Activated CD4-positive, alpha-beta T cell treated with anti-CD3 and anti-CD28 coated beads, Interleukin-2, amount 10 ng/mL, durations not matched to agents 24 days and 14 days (primary cell): Measurements from ENCODE around the gene RANBP10. TPM values are rescaled to one million over a fixed set of nuclear protein-coding genes. Genes with fewer than 3 reads are reported as not detected.

Source experiments
- DNase-seq: peaks from one replicate; pipeline ENCODE4 v3.0.0; 2022
- H3K27ac Mint-ChIP-seq: one replicate; pipeline ENCODE4 v1.8.0; 2022; ENCODE audit warnings: mild to moderate bottlenecking, mixed read lengths
- H3K27me3 Mint-ChIP-seq: one replicate; pipeline ENCODE4 v1.8.0; 2022; ENCODE audit warnings: mixed read lengths
- H3K36me3 Mint-ChIP-seq: one replicate; pipeline ENCODE4 v1.8.0; 2022; ENCODE audit warnings: low read depth, mild to moderate bottlenecking, mixed read lengths
- H3K4me1 Mint-ChIP-seq: one replicate; pipeline ENCODE4 v1.8.0; 2021; ENCODE audit warnings: mixed read lengths
- H3K4me3 Mint-ChIP-seq: one replicate; pipeline ENCODE4 v1.8.0; 2022; ENCODE audit warnings: mild to moderate bottlenecking, moderate library complexity, mixed read lengths
- H3K9me3 Mint-ChIP-seq: one replicate; pipeline ENCODE4 v1.8.0; 2021; ENCODE audit warnings: mixed read lengths
- intact Hi-C: fragments of 100-400 bp; cut with micrococcal nuclease; formaldehyde crosslinking; loops from one replicate; pipeline ENCODE4 v1.15.1; 2023
- total RNA-seq: library from RNA; stranded (reverse); gene quantifications from 2 replicates; pipeline ENCODE4 v1.2.3, GENCODE V29; 2022

Gene RANBP10
- total RNA-seq, 1 donor from 2014 or later, result 18.6 TPM

DNA sequence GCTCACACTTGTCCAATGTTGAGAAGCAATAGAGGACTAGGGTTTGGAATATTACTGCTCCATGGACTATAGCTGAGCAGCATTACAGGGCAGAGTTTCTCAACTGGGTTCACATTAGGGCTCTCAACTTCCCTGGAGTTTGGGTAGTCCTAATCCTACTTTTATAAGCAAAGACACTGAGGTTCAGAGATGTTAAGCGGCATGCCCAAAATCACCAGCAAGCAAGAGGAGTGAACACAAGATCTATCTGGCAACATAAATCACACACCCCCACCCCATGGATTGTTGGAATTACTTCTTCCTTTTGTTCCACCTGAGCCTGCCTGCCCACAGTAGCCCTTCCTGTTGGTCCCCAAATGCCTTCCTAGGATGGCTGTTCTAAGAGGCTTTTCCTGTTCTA is 5.5 kb upstream of the RANBP10 start:
- H3K27me3 Mint-ChIP-seq, result peaks cover 2% of the 10 kb centered on the region
- H3K36me3 Mint-ChIP-seq, result no peaks in the 10 kb centered on the region
- H3K4me1 Mint-ChIP-seq, result peaks cover 11% of the 10 kb centered on the region
- DNase-seq, result no peak
- no peaks in the 10 kb centered on the region for H3K9me3 Mint-ChIP-seq
- no peak overlapping the region for H3K4me3 Mint-ChIP-seq
- intact Hi-C loops, result no loop called here
- no peak overlapping the region for H3K27ac Mint-ChIP-seq

DNA sequence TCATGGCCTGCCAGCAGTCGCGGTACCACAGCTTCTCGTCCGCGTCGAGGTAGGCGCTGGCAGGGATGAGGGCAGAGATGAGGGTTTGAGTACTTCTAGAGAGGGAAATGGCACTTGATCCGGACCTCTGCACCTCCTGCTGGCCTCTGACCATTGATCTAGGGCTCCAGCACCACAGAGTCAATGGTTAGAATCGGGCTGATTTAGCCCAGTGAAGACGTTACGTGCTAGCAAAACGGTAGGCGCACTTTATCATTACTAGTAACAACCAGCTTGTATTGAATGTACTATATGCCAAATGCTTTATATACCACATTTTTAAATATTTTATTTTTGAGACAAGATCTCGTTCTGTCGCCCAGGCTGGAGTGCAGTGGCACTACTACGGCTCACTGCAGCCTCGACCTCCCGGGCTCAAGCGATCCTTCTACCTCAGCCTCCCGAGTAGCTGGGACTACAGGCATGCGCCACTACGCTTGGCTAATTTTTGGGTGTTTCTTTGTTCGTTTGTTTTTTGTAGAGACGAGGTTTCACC is 855 bp upstream of the RANBP10 start:
- peaks cover 31% of the 10 kb centered on the region for H3K4me1 Mint-ChIP-seq
- H3K36me3 Mint-ChIP-seq, result peaks cover 23% of the 10 kb centered on the region
- intact Hi-C loops, result loop anchor here (5.0 to 10.0 kb wide), 4 partner anchors 130 to 1038 kb away; partner anchors contain the start of genes AGRP, ATP6V0D1, PSMB10 and RIPOR1
- H3K9me3 Mint-ChIP-seq, result no peaks in the 10 kb centered on the region
- peak overlapping the region; percentile 97 for H3K27ac Mint-ChIP-seq
- H3K4me3 Mint-ChIP-seq, result peak overlapping the region; percentile 97
- peaks cover 2% of the 10 kb centered on the region for H3K27me3 Mint-ChIP-seq
- no peak for DNase-seq

DNA sequence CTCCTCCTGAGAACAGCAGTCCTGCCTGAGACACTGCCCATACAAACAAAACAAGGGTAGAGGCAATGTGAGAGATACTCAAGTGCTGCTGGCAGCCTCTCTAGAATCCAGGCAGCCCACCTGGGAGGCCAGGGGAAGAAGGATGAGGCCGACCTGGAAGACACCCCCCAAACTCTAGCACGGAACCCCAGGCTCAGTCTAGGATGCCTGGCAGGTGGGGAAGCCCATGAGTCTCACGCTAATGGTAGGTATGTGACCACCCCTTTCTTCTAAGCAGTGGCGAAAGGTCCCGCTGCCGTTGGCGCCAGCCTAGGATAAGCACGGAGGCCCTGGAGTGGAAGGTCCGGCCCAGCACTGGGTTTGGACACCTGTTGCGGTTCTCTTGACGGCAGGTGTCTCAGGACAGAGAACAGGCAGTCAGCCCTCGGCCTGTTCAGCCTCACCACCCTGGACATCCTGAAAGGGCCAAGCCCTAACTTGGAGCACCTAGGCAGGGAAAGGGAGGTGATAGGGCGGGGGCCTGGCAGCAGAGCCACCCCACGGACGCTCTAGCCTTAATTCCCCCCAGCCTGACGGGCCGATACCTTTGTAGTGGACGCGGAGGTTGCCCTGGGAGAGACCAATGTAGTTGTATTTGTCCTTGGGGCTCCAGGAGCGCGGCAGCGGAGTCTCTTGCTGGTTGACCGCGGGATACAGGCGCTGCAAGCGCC is 487 bp downstream of the RANBP10 start:
- Mint-ChIP-seq H3K27ac (peak overlapping the region; percentile 97), H3K4me1 (peaks cover 44% of the 10 kb centered on the region)
- intact Hi-C loops, result loop anchor here (1.0 to 10.0 kb wide), 12 partner anchors 27 to 1039 kb away; partner anchors contain the start of genes ACD, AGRP, ATP6V0D1 and CTCF

DNA sequence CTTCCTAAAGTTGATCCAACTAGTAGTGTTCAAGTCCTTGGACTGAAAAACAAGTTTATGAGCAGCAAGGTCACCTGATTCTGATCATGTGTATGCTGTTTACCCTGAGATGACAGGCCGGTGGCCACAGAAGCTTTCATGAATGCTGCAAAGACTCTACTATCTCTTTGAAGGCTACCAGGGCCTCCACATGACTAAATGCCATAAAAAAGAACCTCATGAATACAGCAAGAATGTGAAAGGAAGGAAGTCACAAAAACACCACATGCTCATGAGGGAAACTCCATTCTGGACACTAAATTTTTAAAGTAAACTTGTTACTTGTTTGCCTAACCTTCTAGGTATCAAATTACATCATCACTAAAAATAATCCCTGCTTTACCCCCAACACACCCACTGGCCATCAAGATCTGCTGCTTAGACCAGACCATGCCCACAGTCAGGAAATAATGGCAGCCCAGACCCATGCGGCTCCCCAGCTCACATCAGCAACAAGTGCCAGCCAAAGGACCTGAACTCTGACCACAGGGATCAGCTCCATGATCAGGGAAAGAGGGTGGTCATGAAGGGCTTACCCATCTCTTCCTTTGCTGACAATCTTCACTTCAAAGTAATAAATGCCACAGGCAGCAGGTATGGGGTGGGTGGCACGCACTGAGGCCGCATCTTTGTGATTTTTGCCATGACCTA is 1.4 kb downstream of the RANBP10 start:
- H3K4me3 Mint-ChIP-seq, result peak overlapping the region; percentile 97
- intact Hi-C loops, result loop anchor here (5.0 to 10.0 kb wide), 4 partner anchors 132 to 1040 kb away; partner anchors contain the start of genes AGRP, ATP6V0D1, PSMB10 and RIPOR1
- peaks cover 53% of the 10 kb centered on the region for H3K4me1 Mint-ChIP-seq
- DNase-seq, result peak; percentile 66
- peak overlapping the region; percentile 97 for H3K27ac Mint-ChIP-seq
- peaks cover 42% of the 10 kb centered on the region for H3K36me3 Mint-ChIP-seq
- no peaks in the 10 kb centered on the region for H3K27me3 Mint-ChIP-seq
- no peaks in the 10 kb centered on the region for H3K9me3 Mint-ChIP-seq

More for the DNA sequence above, 487 bp downstream of the RANBP10 start:
- H3K9me3 Mint-ChIP-seq, result no peaks in the 10 kb centered on the region
- peak overlapping the region; percentile 97 for H3K4me3 Mint-ChIP-seq
- no peaks in the 10 kb centered on the region for H3K27me3 Mint-ChIP-seq
- H3K36me3 Mint-ChIP-seq, result peaks cover 36% of the 10 kb centered on the region
- no peak for DNase-seq

DNA sequence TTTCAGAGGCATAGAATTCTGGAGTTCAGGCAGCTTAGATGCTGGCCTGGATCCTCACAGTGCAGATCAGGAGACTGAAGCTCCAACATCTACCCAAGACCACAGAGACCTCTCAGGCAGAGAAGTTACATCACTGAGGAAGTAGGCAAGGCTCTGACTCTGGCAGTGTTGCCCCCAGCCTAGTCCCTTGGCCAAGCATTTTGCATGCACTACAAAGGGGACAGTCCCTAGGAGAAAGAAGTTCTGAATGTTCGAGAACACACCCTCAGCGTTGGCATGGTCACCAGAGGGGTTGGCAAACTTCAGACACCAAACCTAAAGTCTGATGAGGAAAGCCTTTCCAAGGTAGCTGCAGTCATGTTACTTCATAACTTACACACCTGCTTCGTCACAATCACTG is 2.5 kb downstream of the RANBP10 start:
- H3K27ac Mint-ChIP-seq, result no peak overlapping the region

DNA sequence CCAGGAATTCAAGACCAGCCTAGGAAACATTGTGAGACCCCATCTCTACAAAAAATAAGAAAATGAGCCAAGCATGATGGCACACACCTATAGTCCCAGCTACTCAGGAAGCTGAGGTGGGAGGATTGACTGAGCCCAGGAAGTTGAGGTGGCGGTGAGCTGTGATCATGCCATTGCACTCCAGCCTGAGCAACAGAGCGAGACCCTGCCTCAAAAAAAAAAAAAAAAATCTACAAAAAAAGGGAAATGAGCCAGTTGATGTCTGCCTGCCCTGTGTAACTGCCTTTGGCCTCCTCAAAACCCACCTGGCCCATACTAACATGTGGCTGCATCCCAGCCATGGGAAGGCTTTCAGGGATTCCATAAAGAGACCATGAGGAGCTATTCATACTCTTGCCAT is 4.5 kb downstream of the RANBP10 start:
- H3K36me3 Mint-ChIP-seq, result peaks cover 53% of the 10 kb centered on the region
- H3K27ac Mint-ChIP-seq, result peak overlapping the region; percentile 78
- peak overlapping the region; percentile 58 for H3K4me3 Mint-ChIP-seq
- H3K4me1 Mint-ChIP-seq, result peaks cover 53% of the 10 kb centered on the region
- intact Hi-C loops, result loop anchor here (10.0 kb wide), 3 partner anchors 277 to 1043 kb away; partner anchors contain the start of genes AGRP, ATP6V0D1, RIPOR1 and TANGO6
- no peaks in the 10 kb centered on the region for H3K27me3 Mint-ChIP-seq
- H3K9me3 Mint-ChIP-seq, result no peaks in the 10 kb centered on the region
- DNase-seq, result peak; percentile 78

More for the DNA sequence above, 2.5 kb downstream of the RANBP10 start:
- Mint-ChIP-seq H3K9me3 (no peaks in the 10 kb centered on the region), H3K4me3 (peak overlapping the region; percentile 97), H3K4me1 (peaks cover 55% of the 10 kb centered on the region), H3K36me3 (peaks cover 47% of the 10 kb centered on the region), H3K27me3 (no peaks in the 10 kb centered on the region)
- intact Hi-C loops, result loop anchor here (10.0 kb wide), 3 partner anchors 279 to 1041 kb away; partner anchors contain the start of genes AGRP, ATP6V0D1, RIPOR1 and TANGO6
- DNase-seq, result no peak

DNA sequence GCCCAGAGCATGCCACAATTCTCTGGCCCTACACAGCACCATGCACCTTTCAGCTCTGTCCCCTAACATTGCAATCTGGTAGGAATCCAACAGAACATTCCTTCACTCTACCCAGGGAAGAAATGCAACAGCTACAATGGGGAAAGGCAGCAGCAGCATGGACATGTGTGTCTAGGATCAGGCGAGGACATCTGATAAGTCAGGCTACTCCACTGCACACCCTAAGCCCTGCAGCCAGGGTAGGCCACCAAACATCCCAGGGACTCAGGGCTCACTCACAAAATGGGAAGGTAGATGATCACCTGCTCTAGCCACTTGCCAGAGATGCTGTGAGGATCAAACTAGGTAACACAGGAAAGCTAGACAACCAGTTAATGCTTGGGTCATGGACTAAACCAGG is 5.1 kb downstream of the RANBP10 start:
- Mint-ChIP-seq H3K4me3 (peak overlapping the region; percentile 58), H3K36me3 (peaks cover 53% of the 10 kb centered on the region), H3K27ac (peak overlapping the region; percentile 78), H3K4me1 (peaks cover 55% of the 10 kb centered on the region), H3K27me3 (no peaks in the 10 kb centered on the region), H3K9me3 (no peaks in the 10 kb centered on the region)
- intact Hi-C loops, result loop anchor here (10.0 kb wide), 3 partner anchors 276 to 1044 kb away; partner anchors contain the start of genes AGRP, ATP6V0D1, RIPOR1 and TANGO6
- DNase-seq, result no peak

DNA sequence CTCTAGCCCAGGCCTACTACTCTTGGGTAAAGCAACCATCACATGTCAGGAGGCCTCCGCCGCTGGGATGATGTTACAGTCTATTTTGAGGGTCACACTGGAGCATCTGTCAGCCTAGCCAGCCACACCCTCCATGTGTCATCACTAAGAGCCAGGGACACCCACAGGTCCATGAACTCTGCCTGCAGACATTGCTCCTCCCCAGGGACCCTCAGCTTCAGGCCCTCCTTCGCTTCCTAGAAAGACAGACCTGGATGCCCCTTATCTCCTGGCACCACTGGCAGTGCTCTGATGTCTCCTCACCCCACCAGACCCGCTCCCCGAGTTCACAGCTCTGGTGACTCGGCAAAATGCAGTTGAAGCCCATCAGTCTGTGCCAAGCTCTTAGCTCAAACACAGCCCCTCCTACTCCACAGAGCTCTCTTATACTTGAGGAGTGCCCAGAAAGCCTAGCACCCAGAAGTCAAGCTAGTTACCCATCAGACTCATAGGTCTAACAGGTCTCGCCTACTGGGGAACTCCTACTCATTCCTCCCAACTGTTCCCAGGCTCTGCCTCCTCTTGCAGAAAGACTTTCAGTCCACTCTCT is 5.9 kb downstream of the RANBP10 start:
- H3K36me3 Mint-ChIP-seq, result peaks cover 53% of the 10 kb centered on the region
- peaks cover 53% of the 10 kb centered on the region for H3K4me1 Mint-ChIP-seq
- intact Hi-C loops, result loop anchor here (10.0 kb wide), 3 partner anchors 276 to 1044 kb away; partner anchors contain the start of genes AGRP, ATP6V0D1, RIPOR1 and TANGO6
- no peak for DNase-seq
- H3K9me3 Mint-ChIP-seq, result no peaks in the 10 kb centered on the region
- H3K27me3 Mint-ChIP-seq, result no peaks in the 10 kb centered on the region
- no peak overlapping the region for H3K4me3 Mint-ChIP-seq
- peak overlapping the region; percentile 39 for H3K27ac Mint-ChIP-seq

DNA sequence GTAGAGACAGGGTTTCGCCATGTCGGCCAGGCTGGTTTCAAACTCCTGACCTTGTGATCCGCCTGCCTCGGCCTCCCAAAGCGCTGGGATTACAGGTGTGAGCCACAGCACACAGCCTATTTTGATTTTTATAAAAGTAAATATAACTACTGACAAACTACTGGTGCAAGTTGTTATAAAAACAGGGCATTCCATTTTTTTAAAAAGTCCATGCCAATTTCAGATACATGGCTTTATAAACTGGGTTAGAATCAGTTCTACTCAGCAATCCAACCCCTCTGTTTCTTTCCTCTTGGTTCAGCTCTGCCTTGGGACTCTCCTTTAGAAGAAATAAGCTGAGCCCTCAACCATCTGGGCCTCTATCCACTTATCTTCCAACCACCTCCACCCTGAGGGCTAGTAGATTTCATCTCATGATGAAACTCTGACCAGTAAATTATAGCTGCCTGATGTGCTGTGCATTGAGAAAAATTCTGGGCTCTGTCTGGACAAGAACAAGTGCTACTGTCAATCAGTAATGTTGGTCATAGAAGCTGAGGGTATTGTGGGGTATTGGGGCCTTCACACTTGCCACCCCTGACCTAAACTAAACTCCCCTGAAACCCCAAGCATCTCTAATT is 10.2 kb downstream of the RANBP10 start:
- H3K36me3 Mint-ChIP-seq, result peaks cover 21% of the 10 kb centered on the region
- no peaks in the 10 kb centered on the region for H3K9me3 Mint-ChIP-seq
- H3K4me1 Mint-ChIP-seq, result peaks cover 19% of the 10 kb centered on the region
- H3K27me3 Mint-ChIP-seq, result no peaks in the 10 kb centered on the region
- H3K27ac Mint-ChIP-seq, result no peak overlapping the region
- H3K4me3 Mint-ChIP-seq, result no peak overlapping the region
- intact Hi-C loops, result loop anchor here (10.0 kb wide), 1 partner anchor 101 kb away; no protein-coding TSS in a partner anchor
- DNase-seq, result no peak

DNA sequence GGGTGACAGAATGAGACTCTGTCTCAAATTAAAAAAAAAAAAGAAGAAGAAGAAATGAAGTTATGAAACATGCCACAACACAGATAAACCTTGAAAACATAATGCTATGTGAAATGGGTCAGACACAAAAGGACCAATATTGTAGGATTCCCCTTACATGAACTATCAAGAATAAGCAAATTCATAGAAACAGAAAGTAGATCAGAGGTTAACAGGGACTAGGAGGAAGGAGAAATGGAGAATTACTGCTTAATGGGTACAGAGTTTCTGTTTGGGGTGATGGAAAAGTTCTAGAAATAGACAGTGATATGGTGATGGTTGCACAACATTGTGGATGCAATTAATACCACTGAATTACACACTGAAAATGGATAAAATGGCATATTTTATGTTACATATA is 16.3 kb downstream of the RANBP10 start:
- Mint-ChIP-seq H3K27ac (peak overlapping the region; percentile 22), H3K27me3 (no peaks in the 10 kb centered on the region), H3K36me3 (peaks cover 6% of the 10 kb centered on the region), H3K9me3 (no peaks in the 10 kb centered on the region), H3K4me3 (no peak overlapping the region), H3K4me1 (peaks cover 5% of the 10 kb centered on the region)
- no peak for DNase-seq
- intact Hi-C loops, result loop anchor here (10.0 kb wide), 1 partner anchor 95 kb away; no protein-coding TSS in a partner anchor

DNA sequence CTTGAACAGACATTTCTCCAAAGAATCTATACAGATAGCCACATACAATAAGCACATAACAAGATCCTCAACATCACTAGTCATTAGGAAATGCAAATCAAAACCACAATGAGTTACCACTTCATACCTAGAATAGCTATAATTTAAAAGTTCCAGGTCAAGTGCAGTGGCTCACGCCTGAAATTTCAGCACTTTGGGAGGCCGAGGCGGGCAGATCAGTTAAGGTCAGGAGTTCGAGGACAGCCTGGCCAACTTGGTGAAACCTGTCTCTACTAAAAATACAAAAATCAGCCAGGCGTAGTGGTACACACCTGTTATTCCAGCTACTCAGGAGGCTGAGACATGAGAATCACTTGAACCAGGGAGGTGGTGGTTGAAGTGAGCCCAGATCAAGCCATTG is 19.9 kb downstream of the RANBP10 start:
- intact Hi-C loops, result no loop called here

DNA sequence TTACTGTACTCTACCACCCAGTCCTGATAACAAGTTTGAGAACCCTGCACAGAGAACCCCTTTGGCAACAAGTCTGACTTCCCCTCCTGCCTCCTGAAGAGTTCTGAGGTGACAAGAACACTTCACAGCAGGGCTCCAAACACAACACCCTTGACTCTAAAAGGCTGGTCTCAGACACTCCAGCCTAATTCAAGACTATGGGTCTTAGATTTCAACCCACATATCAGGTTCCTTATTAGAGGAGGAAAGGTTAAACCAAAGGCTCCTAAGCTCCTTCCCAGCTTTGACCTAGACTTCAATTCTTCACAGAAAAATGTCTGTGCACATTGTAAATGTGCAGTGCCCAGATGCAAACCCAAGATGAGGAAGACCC is 23.0 kb downstream of the RANBP10 start:
- no peaks in the 10 kb centered on the region for H3K27me3 Mint-ChIP-seq
- intact Hi-C loops, result no loop called here
- peaks cover 22% of the 10 kb centered on the region for H3K4me1 Mint-ChIP-seq
- H3K36me3 Mint-ChIP-seq, result peaks cover 4% of the 10 kb centered on the region
- no peak overlapping the region for H3K4me3 Mint-ChIP-seq
- no peaks in the 10 kb centered on the region for H3K9me3 Mint-ChIP-seq
- DNase-seq, result no peak
- no peak overlapping the region for H3K27ac Mint-ChIP-seq

More for the DNA sequence above, 19.9 kb downstream of the RANBP10 start:
- Mint-ChIP-seq H3K27me3 (no peaks in the 10 kb centered on the region), H3K9me3 (no peaks in the 10 kb centered on the region), H3K27ac (no peak overlapping the region), H3K4me3 (no peak overlapping the region), H3K36me3 (peaks cover 8% of the 10 kb centered on the region), H3K4me1 (peaks cover 9% of the 10 kb centered on the region)
- no peak for DNase-seq
